T47D (cell line): ENCODE results near the gene GOLGA1.
"Not testable (repeated sequence)": the region's sequence is repeated elsewhere in the genome, so short reads cannot be mapped to it uniquely, and the experiment has no call there.

Experiments used
- DNase-seq, 2 experiments: peaks; one replicate each; pipeline versions ENCODE4 v3.0.0 to v3.0.0-alpha.2; 2011 to 2012; ENCODE audit warnings: low read depth in 1 of 2, low spot score in 1 of 2
- JUND ChIP-seq: IDR thresholded peaks from 2 replicates; pipeline ENCODE4 v1.6.1; 2012; ENCODE audit warnings: low read depth
- in situ Hi-C: cut with HindIII; loops from 2 replicates; pipeline ENCODE4 v1.10.0; 2016; ENCODE audit warnings: low sequenced_read_pairs, low pct_unique_long_range_greater_than_20kb

GOLGA1 gene

GRCh38 chr9:124857533-124858162, 83.2 kb downstream of the GOLGA1 start:
- in situ Hi-C loops: no loop called here
- no peak for TF ChIP-seq JUND
- no peak for DNase-seq

DNA sequence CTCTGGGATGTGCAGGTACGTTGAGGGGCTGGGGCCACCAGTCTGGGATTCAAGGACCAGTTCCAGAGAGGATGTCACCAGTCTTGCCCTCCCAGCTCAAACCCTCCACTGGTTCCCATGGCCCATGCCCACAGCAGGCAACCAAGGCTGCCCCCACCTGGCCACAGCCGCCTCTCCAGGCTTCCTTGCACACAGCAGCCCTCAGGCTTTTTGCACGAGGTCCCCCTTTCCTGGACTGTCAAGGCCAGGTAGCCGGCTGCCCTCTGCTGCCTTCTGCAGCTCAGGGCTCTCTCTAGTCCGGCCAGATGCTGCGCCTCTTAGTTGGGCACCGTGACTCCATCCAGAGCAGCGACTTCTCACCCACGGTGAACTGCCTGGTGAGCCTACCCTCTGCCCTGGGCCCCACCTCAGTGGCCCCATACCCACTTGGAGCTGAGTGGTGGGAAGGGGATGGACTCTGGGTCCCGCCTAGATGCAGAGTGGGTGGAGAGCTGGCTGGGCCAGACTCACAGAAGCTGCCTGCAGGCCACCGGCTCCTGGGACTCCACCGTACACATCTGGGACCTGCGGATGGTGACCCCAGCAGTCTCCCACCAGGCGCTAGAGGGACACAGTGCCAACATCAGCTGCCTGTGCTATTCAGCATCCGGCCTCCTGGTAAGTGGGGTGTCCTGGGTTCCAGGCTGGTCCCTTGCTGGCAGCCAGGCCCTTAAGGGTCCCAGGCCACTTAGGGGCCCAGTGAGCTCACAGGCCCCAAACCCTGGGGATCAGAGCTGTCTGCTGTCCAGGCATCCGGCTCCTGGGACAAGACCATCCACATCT, 84.7 kb downstream of the GOLGA1 start:
- no peak for TF ChIP-seq JUND
- DNase-seq: peak in 1 of 2 experiments; percentile 54
- in situ Hi-C loops: no loop called here

- DNase-seq: no peak
- no peak for TF ChIP-seq JUND
- in situ Hi-C loops: no loop called here
These were observed 85.3 kb downstream of the GOLGA1 start for GRCh38 chr9:124855566-124855943.

GRCh38 chr9:124854822-124855221, 86.1 kb downstream of the GOLGA1 start:
- no peak for TF ChIP-seq JUND
- in situ Hi-C loops: no loop called here
- no peak for DNase-seq

DNA sequence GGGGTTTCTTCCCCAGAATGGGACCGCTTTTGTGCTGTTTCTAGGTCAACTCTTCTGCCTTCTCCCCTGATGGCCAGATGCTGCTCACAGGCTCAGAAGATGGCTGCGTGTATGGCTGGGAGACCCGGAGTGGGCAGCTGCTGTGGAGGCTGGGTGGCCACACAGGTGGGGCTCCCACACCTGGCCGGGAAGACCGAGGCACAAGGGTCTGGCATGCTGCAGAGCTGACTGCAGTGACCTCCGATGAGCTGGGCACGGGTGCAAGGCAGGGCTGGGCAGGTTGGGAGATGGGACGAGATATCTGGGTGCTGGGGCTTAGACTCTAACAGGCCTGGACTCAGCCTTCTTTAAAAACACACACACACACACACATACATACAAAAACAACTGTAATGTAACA, 86.7 kb downstream of the GOLGA1 start:
- DNase-seq: no peak
- in situ Hi-C loops: no loop called here
- TF ChIP-seq JUND: no peak

DNA sequence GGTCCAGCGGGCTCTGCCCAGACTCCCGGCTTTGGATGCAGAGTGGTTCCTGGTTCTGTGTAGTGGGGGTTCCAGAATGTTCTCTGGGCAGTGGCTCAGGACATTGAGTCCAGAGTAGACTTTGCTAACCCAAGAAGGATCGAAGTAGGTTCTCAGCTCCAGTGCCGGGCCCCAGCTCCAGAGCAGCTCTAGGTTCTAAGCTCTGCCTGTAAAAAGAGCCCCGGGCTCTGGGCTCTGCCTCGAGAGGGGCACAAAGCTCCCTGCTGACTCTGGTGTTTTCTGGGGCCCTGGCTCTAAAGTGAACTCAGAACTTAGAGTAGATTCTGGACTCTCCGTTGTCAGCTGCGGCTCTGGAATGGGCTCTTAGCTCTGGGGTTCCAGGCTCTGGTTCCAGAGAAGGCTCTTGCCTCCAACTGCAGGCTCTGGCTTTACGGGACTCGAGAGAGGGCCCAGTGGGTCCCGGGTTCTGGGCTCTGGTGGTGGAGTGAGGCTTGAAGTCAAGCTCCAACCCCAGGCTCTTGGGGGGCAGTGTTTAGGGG, 87.2 kb downstream of the GOLGA1 start:
- no peak for TF ChIP-seq JUND
- in situ Hi-C loops: no loop called here
- no peak for DNase-seq

- in situ Hi-C loops: no loop called here
- TF ChIP-seq JUND: no peak
- peak; percentile 92 to 97 for DNase-seq
These were observed 87.9 kb downstream of the GOLGA1 start, which contains the start of gene WDR38 for GRCh38 chr9:124852829-124853531. Gene WDR38 (plus strand): TSS chr9:124853460. CDS start chr9:124853532, 72 bp downstream.

- DNase-seq: no peak
- no peak for TF ChIP-seq JUND
- in situ Hi-C loops: no loop called here
These were observed 88.6 kb downstream of the GOLGA1 start for GRCh38 chr9:124852121-124852828.

- in situ Hi-C loops: no loop called here
- DNase-seq: no peak
These were observed 91.1 kb downstream of the GOLGA1 start for GRCh38 chr9:124849801-124850200.

DNA sequence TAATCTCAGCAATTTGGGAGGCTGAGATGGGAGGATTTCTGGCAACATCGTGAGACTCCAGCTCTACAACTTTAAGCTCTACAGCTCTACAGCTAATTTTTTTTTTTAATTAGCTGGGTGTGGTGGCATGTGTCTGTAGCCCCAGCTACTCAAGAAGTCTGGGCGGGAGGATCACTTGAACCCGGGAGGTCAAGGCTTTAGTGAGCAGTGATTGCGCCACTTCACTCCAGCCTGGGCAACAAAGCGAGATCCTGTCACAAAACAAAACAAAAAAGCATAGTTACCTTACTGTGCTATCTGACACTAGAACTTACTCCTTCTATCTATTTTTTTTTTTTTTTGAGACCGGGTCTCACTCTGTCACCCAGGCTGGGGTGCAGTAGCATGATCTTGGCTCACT, 93.9 kb downstream of the GOLGA1 start:
- in situ Hi-C loops: no loop called here
- TF ChIP-seq JUND: no peak
- DNase-seq: no peak

More at GRCh38 chr9:124849801-124850200, 91.1 kb downstream of the GOLGA1 start:
- no peak for TF ChIP-seq JUND

DNA sequence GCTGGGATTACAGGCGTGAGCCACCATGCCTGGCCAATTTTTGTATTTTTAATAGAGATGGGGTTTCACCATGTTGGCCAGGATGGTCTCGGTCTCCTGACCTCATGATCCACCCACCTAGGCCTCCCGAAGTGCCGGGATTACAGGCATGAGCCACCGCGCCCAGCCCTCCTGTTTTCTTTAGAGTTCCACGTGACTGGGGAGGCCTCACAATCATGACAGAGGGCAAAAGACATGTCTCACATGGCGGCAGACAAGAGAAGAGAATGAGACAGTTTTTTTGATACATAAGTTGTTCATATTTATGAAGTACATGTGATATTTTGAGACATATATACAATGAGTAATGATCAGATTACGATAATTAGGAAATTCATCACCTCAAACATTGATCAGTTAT, 94.4 kb downstream of the GOLGA1 start:
- in situ Hi-C loops, DNase-seq: not testable (repeated sequence)

GRCh38 chr9:124844291-124844690, 96.6 kb downstream of the GOLGA1 start:
- in situ Hi-C loops: no loop called here
- DNase-seq: no peak
- TF ChIP-seq JUND: no peak
